ENCODE data around the gene ACSL3.

The ACSL3 gene

DNA sequence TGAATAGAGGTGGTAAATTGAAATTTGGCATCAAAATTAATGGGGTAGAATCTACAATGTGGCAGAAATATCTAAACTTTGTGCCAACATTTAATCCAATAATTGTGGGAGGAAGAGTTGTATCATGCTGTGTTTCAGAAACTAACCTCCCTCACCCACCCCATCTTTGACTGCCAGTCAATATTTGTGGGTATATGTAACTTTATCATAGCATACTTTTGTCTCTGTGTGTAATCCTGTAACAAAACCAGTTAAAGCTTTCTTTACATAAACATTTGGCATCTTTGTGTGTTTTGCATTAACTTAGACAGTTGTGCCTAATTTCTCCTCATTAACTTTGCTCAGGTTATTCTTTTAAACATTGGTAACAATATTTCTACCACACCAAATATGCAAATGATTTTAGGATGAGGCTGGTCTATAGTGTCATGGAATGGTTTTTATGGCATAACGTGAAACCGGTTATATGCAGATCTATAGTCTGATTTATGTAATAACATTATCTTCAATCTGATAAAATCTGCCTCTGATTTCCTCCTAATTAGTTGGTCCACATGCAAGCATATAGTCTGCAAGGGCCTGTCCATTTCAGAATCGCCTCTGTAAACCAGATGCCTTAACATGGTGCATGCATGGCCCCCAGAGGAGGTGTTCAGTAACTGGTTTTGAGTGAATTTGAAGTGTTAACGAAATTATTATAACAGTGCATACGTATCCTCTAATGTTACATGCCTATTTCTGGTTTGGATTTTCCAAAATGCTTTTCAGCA lies 84.3 kb downstream of the ACSL3 start:
- no peak for DNase-seq (ENCODE audit: extremely low read depth, low read depth)
- H3K4me3 ChIP-seq (replicated peaks; ENCODE audit: low read depth, low read length): no peak overlapping the region
- TF ChIP-seq, protein P1, sequence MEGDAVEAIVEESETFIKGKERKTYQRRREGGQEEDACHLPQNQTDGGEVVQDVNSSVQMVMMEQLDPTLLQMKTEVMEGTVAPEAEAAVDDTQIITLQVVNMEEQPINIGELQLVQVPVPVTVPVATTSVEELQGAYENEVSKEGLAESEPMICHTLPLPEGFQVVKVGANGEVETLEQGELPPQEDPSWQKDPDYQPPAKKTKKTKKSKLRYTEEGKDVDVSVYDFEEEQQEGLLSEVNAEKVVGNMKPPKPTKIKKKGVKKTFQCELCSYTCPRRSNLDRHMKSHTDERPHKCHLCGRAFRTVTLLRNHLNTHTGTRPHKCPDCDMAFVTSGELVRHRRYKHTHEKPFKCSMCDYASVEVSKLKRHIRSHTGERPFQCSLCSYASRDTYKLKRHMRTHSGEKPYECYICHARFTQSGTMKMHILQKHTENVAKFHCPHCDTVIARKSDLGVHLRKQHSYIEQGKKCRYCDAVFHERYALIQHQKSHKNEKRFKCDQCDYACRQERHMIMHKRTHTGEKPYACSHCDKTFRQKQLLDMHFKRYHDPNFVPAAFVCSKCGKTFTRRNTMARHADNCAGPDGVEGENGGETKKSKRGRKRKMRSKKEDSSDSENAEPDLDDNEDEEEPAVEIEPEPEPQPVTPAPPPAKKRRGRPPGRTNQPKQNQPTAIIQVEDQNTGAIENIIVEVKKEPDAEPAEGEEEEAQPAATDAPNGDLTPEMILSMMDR (IDR thresholded peaks at IDR 0.05; ENCODE audit: low read depth, low read length, missing control alignments): no peak

DNA sequence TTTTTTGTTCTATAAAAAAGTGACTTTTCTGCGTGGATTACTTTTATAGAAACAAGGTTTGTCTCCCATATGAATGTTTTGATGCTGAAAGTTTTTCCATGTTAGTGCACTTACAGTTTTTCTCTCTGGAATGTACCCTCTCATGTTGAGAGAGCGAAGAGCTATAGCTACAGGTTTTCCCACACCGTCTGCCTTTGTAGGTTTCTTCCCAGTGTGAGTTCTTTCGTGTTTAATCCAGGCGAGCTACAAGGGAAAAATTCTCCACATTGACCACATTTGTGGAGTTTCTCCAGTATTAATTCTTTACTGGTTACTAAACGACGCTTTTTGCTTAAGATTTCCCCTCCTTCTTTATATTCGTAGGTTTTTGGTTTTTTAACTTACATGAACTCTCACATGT lies 85.1 kb downstream of the ACSL3 start:
- DNase-seq (ENCODE audit: extremely low read depth, low read depth): no peak
- H3K4me3 ChIP-seq (replicated peaks; ENCODE audit: low read depth, low read length): no peak overlapping the region
- TF ChIP-seq, protein P1 (IDR thresholded peaks at IDR 0.05; ENCODE audit: low read depth, low read length, missing control alignments): no peak

DNA sequence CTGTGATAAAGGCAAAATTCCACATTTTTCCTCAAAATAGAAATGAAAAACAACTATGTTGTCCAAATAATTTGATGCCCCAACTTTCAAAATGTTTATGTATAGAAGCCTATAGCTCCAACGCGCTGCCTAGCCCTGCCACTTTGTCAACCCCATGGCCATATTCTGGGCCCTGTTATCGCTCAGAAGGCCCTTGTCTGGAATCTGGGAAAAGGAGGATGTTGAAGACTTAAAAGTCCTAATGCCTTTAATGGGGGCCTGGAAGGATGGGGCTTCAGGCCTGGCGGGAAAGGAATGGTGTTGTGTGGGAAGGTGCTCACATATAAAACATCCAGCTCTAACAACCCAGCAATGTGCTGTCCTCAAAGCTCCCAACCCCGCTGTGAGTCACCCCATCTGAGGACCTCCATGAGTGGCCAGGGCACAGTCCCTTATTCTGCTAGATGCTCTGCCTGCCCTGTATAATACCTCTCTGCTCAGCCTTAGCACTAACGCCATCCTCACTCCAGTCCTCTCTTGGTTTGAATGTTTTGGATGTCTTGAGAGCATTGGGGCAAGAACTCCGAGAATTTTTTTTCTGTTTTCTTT lies 86.0 kb downstream of the ACSL3 start:
- DNase-seq (ENCODE audit: extremely low read depth, low read depth): no peak
- TF ChIP-seq, protein P1 (IDR thresholded peaks at IDR 0.05; ENCODE audit: low read depth, low read length, missing control alignments): no peak
- no peak overlapping the region for H3K4me3 ChIP-seq (replicated peaks; ENCODE audit: low read depth, low read length)

DNA sequence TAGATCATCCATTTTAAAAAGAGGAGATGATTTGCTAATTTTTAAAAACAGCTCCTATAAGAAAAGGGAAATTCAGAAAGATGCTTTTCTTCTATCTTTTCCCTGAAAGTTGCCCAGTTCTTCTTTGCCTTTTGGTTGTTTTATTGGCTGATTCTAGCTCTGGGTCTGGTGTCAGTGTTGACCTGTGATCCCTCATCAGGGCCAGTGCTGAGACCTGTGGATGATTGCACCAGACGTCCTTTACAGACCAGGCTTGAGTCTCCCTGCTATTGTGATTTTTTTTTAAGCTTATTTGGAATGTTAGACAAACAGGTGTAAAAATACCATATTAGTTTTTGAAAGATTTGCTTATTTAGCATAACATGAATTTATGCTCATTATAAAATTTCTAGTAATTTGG lies 88.2 kb downstream of the ACSL3 start:
- no peak overlapping the region for H3K4me3 ChIP-seq (replicated peaks; ENCODE audit: low read depth, low read length)
- TF ChIP-seq, protein P1 (IDR thresholded peaks at IDR 0.05; ENCODE audit: low read depth, low read length, missing control alignments): no peak
- no peak for DNase-seq (ENCODE audit: extremely low read depth, low read depth)

DNA sequence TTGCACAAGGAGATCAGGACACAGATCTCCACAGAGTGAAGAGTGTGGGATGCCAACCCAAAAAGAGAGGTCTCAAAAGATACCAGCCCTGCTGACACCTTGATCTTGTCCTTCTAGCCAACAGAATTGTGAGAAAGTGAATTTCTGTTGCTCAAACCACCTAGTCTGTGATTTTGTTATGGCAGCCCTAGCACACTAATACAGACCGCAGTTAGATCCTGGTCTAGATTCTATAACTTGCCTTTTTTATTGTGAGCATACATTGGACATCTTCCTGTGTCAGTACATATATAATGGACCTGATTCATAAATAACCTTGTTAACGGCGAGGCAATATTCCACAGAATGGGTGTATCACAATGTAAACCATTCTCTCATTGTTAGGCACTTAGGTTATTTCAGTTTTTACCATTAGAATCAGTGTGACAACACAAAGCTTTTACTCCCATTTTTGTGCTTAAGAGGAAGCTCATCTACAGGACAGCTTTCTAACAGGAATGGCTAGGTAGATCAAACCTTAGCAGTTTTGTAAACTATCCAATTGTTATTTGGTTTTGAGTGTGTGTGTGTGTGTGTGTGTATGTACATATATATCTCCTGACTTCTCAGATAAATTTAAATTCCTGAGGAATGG lies 89.0 kb downstream of the ACSL3 start:
- TF ChIP-seq, protein P1 (IDR thresholded peaks at IDR 0.05; ENCODE audit: low read depth, low read length, missing control alignments): no peak
- no peak overlapping the region for H3K4me3 ChIP-seq (replicated peaks; ENCODE audit: low read depth, low read length)
- DNase-seq (ENCODE audit: extremely low read depth, low read depth): no peak

DNA sequence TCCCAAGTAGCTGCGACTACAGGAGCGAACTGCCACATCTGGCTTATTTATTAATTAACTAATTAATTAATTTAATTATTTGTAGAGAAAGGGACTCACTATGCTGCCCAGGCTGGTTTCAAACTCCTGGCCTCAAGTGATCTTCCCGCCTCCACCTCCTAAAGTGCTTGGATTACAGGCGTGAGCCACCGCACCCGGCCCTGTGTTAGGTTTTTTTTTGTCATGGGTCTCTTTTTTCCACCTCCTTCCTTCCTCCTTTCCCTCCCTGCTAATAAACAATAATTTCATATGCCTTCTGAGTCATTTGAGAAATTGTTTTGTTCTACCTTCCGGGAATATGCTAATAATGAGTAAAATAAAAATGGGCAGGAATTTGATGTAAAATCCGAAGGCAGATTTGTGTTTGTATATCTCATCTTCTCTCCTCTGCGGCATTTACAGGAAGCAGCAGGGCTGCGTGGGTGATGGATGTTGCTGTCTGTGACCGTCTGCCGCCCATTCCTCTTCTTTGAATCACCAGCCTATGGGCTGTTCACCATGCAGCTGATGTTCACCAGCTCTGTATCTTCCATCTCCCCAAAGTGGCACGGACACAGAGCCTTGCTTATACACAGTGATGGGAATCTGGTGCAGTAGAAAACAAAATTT lies 89.9 kb downstream of the ACSL3 start:
- no peak for DNase-seq (ENCODE audit: extremely low read depth, low read depth)
- H3K4me3 ChIP-seq (replicated peaks; ENCODE audit: low read depth, low read length): no peak overlapping the region
- TF ChIP-seq, protein P1 (IDR thresholded peaks at IDR 0.05; ENCODE audit: low read depth, low read length, missing control alignments): no peak
